GM12878 (cell line): ENCODE measurements around the gene HIVEP2. TPM values are rescaled to one million over a fixed set of nuclear protein-coding genes. Genes with fewer than 3 reads are reported as not detected.
A peak's percentile ranks its signal among the peaks of the same experiment; 100 is the strongest.

Experiments used
- CUX1 ChIP-seq: IDR thresholded peaks from 2 replicates; pipeline ENCODE4 v1.6.1; 2012; ENCODE audit warnings: improper control_type of control experiment, low read depth, low read length; ENCODE audit not compliant: insufficient replicate concordance
- DPF2 ChIP-seq: fragments of 450-650 bp; IDR thresholded peaks from 2 replicates; pipeline ENCODE4 v1.6.1; 2017; ENCODE audit warnings: mild to moderate bottlenecking
- MTA2 ChIP-seq: fragments of 450-650 bp; IDR thresholded peaks from 2 replicates; pipeline ENCODE4 v1.6.1; 2016; ENCODE audit warnings: low read depth, mild to moderate bottlenecking, moderate library complexity
- STAT1 ChIP-seq: fragments of 450-650 bp; conservative IDR thresholded peaks from 2 replicates; pipeline ENCODE4 v1.6.1; 2014; ENCODE audit warnings: antibody characterized with exemption, mild to moderate bottlenecking
- SUPT20H ChIP-seq: IDR thresholded peaks from 2 replicates; pipeline ENCODE4 v1.6.1; 2011; ENCODE audit warnings: low read depth, mild to moderate bottlenecking, low read length, moderate library complexity, borderline replicate concordance; ENCODE audit not compliant: control insufficient read depth
- ZNF687 ChIP-seq: fragments of 450-650 bp; IDR thresholded peaks from 2 replicates; pipeline ENCODE4 v1.6.1; 2017; ENCODE audit warnings: mild to moderate bottlenecking, moderate library complexity
- polyA plus RNA-seq, 11 experiments: library from polyadenylated mRNA; depleted of rRNA in 4 of 11; unstranded in 6 of 11; stranded (reverse) in 5 of 11; fragments of >200 nt; fragmentation: Nextera tagmentation in 4 of 11; fragmentation: Illumina TruSeq in 1 of 11; extraction: Ambion mirVana in 4 of 11; extraction: Trizol in 1 of 11; gene quantifications; 1 replicate in 1 of 11; 2 replicates in 10 of 11; pipeline versions ENCODE4 v1.2.1 to v1.2.3, GENCODE V29; 2011 to 2016; ENCODE audit warnings: inconsistent platforms in 2 of 11, missing spikeins in 2 of 11, low read depth in 1 of 11
- total RNA-seq, 4 experiments: library from RNA; depleted of rRNA in 3 of 4; stranded (reverse); fragments of >200 nt in 3 of 4; fragmentation: Illumina TruSeq in 1 of 4; extraction: Trizol in 1 of 4; gene quantifications; 2 replicates each; pipeline versions ENCODE4 v1.2.1 to v1.2.3, GENCODE V29; 2013 to 2021

Gene HIVEP2
- total and polyA plus RNA-seq, 10 of the 15 experiments (the other 5 are each of a cell fraction or from before 2014, with no cell fraction given), result 1.2 to 15.7 (median 10.2) TPM

DNA sequence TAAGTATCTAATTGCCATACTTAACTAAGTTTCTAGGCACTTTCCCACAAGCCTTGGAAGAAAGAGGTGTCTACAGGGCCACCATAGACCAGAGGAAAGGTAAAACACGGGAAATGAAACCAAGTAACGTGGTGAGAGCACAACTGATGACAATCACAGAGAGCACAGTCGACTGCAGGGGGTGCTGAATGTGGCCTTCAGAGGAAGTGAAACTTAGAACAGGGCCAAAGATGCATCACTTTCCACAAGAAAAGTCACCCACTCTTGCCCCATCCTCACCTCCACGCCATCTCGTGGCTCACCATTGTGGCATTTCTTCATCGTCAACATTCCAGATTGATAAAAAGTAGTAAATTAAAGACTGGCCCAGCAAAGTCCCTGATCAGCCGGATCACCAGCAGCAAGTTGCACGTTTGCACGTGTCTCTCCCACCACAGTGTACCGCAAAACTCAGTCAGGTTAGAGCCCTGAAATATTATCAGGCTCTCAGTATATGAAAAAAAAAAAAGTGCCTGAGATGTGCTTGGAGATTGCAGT is 31.4 kb downstream of the HIVEP2 start (continued):
- TF ChIP-seq ZNF687 (peak; percentile 79), STAT1 (no peak), DPF2 (peak; percentile 99), MTA2 (peak; percentile 94), SUPT20H (no peak), CUX1 (peak; percentile 76)
